HepG2 (cell line): Measurements from ENCODE around the gene ARHGAP21. TPM values are rescaled to one million over a fixed set of nuclear protein-coding genes. Genes with fewer than 3 reads are reported as not detected.
A peak's percentile ranks its signal among the peaks of the same experiment; 100 is the strongest.

Experiments
- ARID5B ChIP-seq: IDR thresholded peaks from 2 replicates; pipeline ENCODE4 v1.4.0; 2020; ENCODE audit warnings: mild to moderate bottlenecking, missing genetic modification reagents
- CAMTA2 ChIP-seq: sonication (generic); formaldehyde crosslinking; IDR thresholded peaks from 2 replicates; pipeline ENCODE4 v1.4.0; 2020; ENCODE audit warnings: mild to moderate bottlenecking, missing genetic modification reagents, borderline replicate concordance
- IRF9 ChIP-seq: sonication (generic); formaldehyde crosslinking; IDR thresholded peaks from 2 replicates; pipeline ENCODE4 v1.8.0; 2022; ENCODE audit warnings: missing genetic modification reagents, mild to moderate bottlenecking, borderline replicate concordance
- KLF13 ChIP-seq: sonication (generic); formaldehyde crosslinking; IDR thresholded peaks from 2 replicates; pipeline ENCODE4 v1.4.0; 2020; ENCODE audit warnings: mild to moderate bottlenecking, missing genetic modification reagents
- NFATC3 ChIP-seq: sonication (generic); formaldehyde crosslinking; IDR thresholded peaks from 2 replicates; pipeline ENCODE4 v1.5.1; 2020; ENCODE audit warnings: mild to moderate bottlenecking, missing genetic modification reagents
- PATZ1 ChIP-seq: sonication (generic); formaldehyde crosslinking; IDR thresholded peaks from 2 replicates; pipeline ENCODE4 v1.4.0; 2020; ENCODE audit warnings: missing genetic modification reagents
- TGIF2 ChIP-seq: IDR thresholded peaks from 2 replicates; pipeline ENCODE4 v1.6.1; 2016; ENCODE audit warnings: control low read depth, missing compliant biosample characterization
- XBP1 ChIP-seq: sonication (generic); formaldehyde crosslinking; IDR thresholded peaks from 2 replicates; pipeline ENCODE4 v1.5.0; 2020; ENCODE audit warnings: missing genetic modification reagents
- ZBTB39 ChIP-seq: sonication (generic); formaldehyde crosslinking; IDR thresholded peaks from 2 replicates; pipeline ENCODE4 v1.5.0; 2020; ENCODE audit warnings: missing genetic modification reagents
- ZNF280D ChIP-seq: sonication (generic); formaldehyde crosslinking; IDR thresholded peaks from 2 replicates; pipeline ENCODE4 v1.5.1; 2020; ENCODE audit warnings: mild to moderate bottlenecking, missing genetic modification reagents
- ZNF501 ChIP-seq: sonication (generic); formaldehyde crosslinking; IDR thresholded peaks from 2 replicates; pipeline ENCODE4 v1.5.1; 2020; ENCODE audit warnings: mild to moderate bottlenecking, moderate library complexity, missing genetic modification reagents
- ZNF75D ChIP-seq: sonication (generic); formaldehyde crosslinking; IDR thresholded peaks from 2 replicates; pipeline ENCODE4 v1.8.1; 2023; ENCODE audit warnings: missing genetic modification reagents, mild to moderate bottlenecking, borderline replicate concordance
- ZNF850 ChIP-seq: sonication (generic); formaldehyde crosslinking; conservative IDR thresholded peaks from 2 replicates; pipeline ENCODE4 v1.9.0; 2021; ENCODE audit warnings: mild to moderate bottlenecking, missing genetic modification reagents
- polyA plus RNA-seq, 8 experiments: library from polyadenylated mRNA; depleted of rRNA in 3 of 8; stranded (reverse) in 7 of 8; unstranded in 1 of 8; fragments of >200 nt; fragmentation: Illumina TruSeq in 4 of 8; extraction: Trizol in 4 of 8; gene quantifications; 2 replicates each; pipeline versions ENCODE4 v1.2.1 to v1.2.3, GENCODE V29; 2011 to 2016; ENCODE audit warnings: low read depth in 4 of 8, missing spikeins in 1 of 8, mixed read lengths in 1 of 8; ENCODE audit not compliant: insufficient read depth in 1 of 8
- total RNA-seq, 5 experiments: library from RNA; depleted of rRNA; stranded (reverse); fragments of >200 nt; fragmentation: Illumina TruSeq; extraction: Trizol; gene quantifications; 2 replicates each; pipeline ENCODE4 v1.2.3, GENCODE V29; 2016; ENCODE audit warnings: low read depth in 1 of 5
- TF ChIP-seq, protein P1 (sequence below): sonication (generic); formaldehyde crosslinking; IDR thresholded peaks from 2 replicates; pipeline ENCODE4 v1.4.0; 2020; ENCODE audit warnings: missing genetic modification reagents

Gene ARHGAP21
- total and polyA plus RNA-seq, 2 of the 13 experiments (the other 11 are each of a cell fraction or from before 2014, with no cell fraction given): 23.9 to 26.6 TPM

DNA sequence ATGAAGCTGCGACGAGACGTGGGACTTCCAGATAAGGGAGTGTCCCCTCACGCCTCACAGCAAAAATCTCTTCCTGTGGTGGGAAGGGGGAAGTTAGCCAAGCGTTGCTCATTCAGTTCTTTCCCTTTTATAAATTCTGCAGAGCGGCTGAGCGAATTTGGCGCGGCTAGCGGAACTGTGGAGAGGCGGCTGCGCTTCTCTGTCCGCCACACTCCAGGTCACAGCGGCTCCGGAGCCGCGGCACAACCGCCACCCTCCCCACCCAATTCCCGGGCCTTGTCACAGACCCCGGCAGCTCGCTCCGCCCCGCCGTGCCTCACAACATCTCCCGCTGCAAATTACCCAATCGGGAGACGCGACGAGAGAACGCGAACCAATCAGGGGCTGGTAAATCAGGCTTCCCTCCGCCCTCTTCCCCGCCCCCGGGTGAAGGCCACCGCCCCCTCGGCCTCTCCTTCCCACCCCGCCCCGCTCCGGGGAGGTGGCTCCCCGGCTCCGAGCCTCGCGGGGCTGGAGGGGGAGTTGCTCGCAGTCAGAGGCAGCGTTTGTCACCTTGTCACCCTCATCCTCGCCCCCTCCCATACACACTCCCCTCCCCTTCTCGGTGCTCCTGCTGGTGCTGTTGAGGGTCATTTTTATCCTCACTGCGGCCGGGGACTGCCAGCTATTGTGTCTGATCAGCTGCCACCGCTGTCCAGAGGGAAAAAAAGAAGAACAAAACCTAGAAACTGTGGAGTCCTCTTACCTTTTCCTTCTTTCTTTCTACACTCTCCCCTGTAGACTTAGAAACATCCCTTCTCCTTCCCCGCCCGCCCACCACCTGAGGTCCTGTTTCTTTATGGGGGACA, 918 bp upstream of the ARHGAP21 start (continued):
- TF ChIP-seq, protein P1, sequence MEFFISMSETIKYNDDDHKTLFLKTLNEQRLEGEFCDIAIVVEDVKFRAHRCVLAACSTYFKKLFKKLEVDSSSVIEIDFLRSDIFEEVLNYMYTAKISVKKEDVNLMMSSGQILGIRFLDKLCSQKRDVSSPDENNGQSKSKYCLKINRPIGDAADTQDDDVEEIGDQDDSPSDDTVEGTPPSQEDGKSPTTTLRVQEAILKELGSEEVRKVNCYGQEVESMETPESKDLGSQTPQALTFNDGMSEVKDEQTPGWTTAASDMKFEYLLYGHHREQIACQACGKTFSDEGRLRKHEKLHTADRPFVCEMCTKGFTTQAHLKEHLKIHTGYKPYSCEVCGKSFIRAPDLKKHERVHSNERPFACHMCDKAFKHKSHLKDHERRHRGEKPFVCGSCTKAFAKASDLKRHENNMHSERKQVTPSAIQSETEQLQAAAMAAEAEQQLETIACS (CRISPR knock-in tag): no peak
- no peak for TF ChIP-seq TGIF2
- TF ChIP-seq ZNF75D (CRISPR knock-in tag): no peak
- no peak for TF ChIP-seq NFATC3 (CRISPR knock-in tag)
- no peak for TF ChIP-seq KLF13 (CRISPR knock-in tag)
- TF ChIP-seq CAMTA2 (CRISPR knock-in tag): no peak
- peak; percentile 62; the same call in 1 of the 2 replicates for TF ChIP-seq ZNF501
- TF ChIP-seq PATZ1: 0 out of 2 replicates have a peak, but pooled peaks have one; percentile 45
- TF ChIP-seq ZNF850: no peak
- no peak; the same call in 1 of the 2 replicates for TF ChIP-seq IRF9 (CRISPR knock-in tag)
- 0 out of 2 replicates have a peak, but pooled peaks have one; percentile 22 for TF ChIP-seq ARID5B
- TF ChIP-seq ZBTB39: no peak
- TF ChIP-seq ZNF280D (CRISPR knock-in tag): 0 out of 2 replicates have a peak, but pooled peaks have one; percentile 39
- no peak for TF ChIP-seq XBP1 (CRISPR knock-in tag)
